ENCODE results near the gene RALA.

- TF ChIP-seq CTCF (IDR thresholded peaks at IDR 0.05) = no peak
- TF ChIP-seq POLR2A (IDR thresholded peaks at IDR 0.05) = no peak
Observed at GRCh38 chr7:39661960-39662359, 38.6 kb downstream of the RALA start.
